Colonic mucosa (tissue), 4 donors: ENCODE results near the gene MAT1A. TPM values are rescaled to one million over a fixed set of nuclear protein-coding genes. Genes with fewer than 3 reads are reported as not detected.

ENCODE experiments used
- DNase-seq: peaks from one replicate; pipeline ENCODE4 v3.0.0-alpha.2; 2020
- H3K27ac ChIP-seq: fragments of 200-600 bp; one replicate; pipeline ENCODE4 v1.8.0; 2021
- H3K27me3 ChIP-seq: fragments of 200-600 bp; one replicate; pipeline ENCODE4 v1.8.0; 2021
- H3K36me3 ChIP-seq: fragments of 200-600 bp; one replicate; pipeline ENCODE4 v1.8.0; 2021
- H3K4me1 ChIP-seq: fragments of 200-600 bp; one replicate; pipeline ENCODE4 v1.8.0; 2021; ENCODE audit warnings: mild to moderate bottlenecking
- H3K4me3 ChIP-seq: fragments of 200-600 bp; one replicate; pipeline ENCODE4 v1.8.0; 2021
- H3K9ac ChIP-seq, 2 donors: one replicate each; pipeline ENCODE4 v1.7.0; 2013; ENCODE audit warnings: control low read depth in 2 of 2, low read depth in 2 of 2, low read length in 2 of 2
- H3K9me3 ChIP-seq: fragments of 200-600 bp; one replicate; pipeline ENCODE4 v1.8.0; 2021
- CTCF ChIP-seq: fragments of 200-600 bp; IDR thresholded peaks from one replicate; pipeline ENCODE4 v1.8.0; 2022; ENCODE audit warnings: antibody characterized with exemption, mild to moderate bottlenecking
- intact Hi-C: fragments of 100-400 bp; cut with DNase I; formaldehyde crosslinking; loops from one replicate; pipeline ENCODE4 v1.14.1; 2022
- total RNA-seq, 2 donors: library from RNA; stranded (reverse); fragmentation: NEBNext Ultra II Directional in 1 of 2; extraction: Animal tissue kit (Norgen Biotek cat#: 25700) in 1 of 2; gene quantifications; one replicate each; pipeline ENCODE4 v1.2.1, GENCODE V29; 2021
- donor health status: healthy.
- donor health status: DM: no; HTN: no; CAD: no.
- donor health status: DM: no; HTN: no; CAD: no.

MAT1A gene
- total RNA-seq, 2 donors from 2014 or later = 1.4 to 1.8 TPM

DNA sequence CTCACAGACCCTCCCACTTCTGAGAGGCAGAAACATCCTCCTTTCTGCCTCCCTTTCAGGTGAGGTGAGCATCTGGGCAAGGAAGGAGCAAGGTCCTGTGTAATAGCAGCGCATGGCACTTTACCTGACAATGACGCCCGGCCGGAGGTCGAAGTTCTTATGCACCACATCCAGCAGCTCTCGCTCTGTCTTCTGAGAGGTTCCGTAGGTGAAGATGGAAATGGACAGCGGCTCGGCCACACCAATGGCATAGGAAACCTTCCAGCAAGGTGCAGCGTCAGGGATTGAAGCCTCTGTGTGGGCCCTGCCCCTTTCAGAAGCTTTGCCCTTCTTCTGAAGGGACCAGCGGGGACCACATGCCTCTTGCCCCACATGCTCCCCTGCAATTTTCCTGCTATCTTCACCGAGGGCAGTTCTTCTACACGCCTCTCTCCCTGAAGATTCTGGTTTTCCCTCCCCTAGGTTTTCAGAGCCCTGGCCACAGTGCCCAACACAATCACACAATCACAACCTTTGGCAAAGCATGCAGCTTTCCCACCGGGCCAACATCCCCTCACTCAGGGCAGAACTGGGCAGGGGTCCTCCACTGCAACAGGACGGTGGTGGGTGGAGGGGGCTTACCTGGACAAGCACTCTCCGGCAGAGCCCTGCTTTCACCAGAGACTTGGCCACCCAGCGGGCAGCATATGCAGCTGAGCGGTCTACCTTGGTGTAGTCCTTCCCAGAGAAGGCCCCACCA, 14.9 kb downstream of the MAT1A start:
- H3K9me3 ChIP-seq = no peaks in the 10 kb centered on the region
- DNase-seq = peak; percentile 13
- no peak for TF ChIP-seq CTCF
- no peaks in the 10 kb centered on the region for H3K27me3 ChIP-seq
- H3K4me3 ChIP-seq = no peak overlapping the region
- no peaks in the 10 kb centered on the region for H3K4me1 ChIP-seq
- no peak overlapping the region for H3K9ac ChIP-seq
- H3K36me3 ChIP-seq = no peaks in the 10 kb centered on the region
- intact Hi-C loops = no loop called here
- H3K27ac ChIP-seq = no peak overlapping the region

DNA sequence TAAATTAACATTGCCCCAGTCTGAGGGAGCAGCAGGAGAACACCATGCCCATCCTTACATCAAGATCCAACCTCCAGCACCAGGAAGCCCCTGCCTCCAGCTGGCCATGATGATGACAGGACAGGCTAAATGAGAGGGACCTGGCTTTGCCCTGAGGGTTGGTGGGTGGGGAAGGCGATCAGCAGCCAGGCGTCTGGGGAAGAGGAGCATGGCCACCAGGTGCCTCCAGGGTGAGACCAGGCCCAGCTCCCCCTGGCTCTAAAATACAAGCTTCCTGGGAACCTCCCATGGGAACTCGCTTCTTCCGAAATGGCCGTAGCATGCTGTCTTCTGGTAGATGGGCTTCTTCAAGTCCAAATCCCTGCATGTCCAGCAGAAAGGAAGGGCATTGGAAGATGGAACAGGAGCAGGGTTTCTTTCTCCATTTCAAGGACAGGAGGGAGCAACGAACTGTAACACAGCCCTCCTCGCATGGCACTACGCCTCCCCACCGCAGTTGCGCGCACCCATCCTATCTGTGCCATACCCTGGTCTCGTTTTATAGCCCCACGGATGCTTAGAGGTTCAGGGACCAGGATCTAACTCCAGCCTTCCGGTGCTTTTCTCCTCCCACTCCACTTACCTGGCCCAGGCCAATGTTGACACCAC, 15.8 kb downstream of the MAT1A start:
- Histone ChIP-seq H3K27me3 (no peaks in the 10 kb centered on the region), H3K27ac (no peak overlapping the region), H3K36me3 (no peaks in the 10 kb centered on the region), H3K9me3 (no peaks in the 10 kb centered on the region), H3K4me1 (no peaks in the 10 kb centered on the region), H3K4me3 (no peak overlapping the region), H3K9ac (no peak overlapping the region)
- no peak for TF ChIP-seq CTCF
- no peak for DNase-seq
- intact Hi-C loops = no loop called here

GRCh38 chr10:80272793-80273522, 16.5 kb downstream of the MAT1A start:
- Histone ChIP-seq H3K4me3 (no peak overlapping the region), H3K4me1 (no peaks in the 10 kb centered on the region), H3K36me3 (no peaks in the 10 kb centered on the region), H3K27me3 (no peaks in the 10 kb centered on the region), H3K9ac (no peak overlapping the region), H3K9me3 (no peaks in the 10 kb centered on the region), H3K27ac (no peak overlapping the region)
- intact Hi-C loops = no loop called here
- no peak for TF ChIP-seq CTCF
- no peak for DNase-seq

DNA sequence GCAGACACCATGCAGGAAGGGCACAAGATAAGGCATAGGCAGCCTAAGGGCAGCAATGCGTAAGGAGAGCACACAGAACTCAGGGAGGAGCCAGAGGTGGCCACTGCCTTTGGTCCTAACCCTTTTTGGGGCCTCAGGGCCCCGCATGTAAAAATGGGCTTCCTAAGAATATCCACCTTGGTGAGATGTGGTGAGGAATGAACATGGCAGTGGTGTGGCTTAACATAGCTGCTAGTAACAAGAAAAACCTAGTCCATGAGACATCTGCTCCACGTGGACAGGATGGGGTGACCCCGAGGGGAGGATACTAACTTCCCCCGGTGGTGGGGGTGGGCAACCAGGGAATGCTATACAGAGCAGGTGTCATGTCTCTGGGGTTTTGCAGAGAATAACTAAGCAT, 18.0 kb downstream of the MAT1A start:
- Histone ChIP-seq H3K27me3 (no peaks in the 10 kb centered on the region), H3K9ac (no peak overlapping the region), H3K27ac (no peak overlapping the region), H3K4me3 (no peak overlapping the region), H3K4me1 (no peaks in the 10 kb centered on the region), H3K36me3 (no peaks in the 10 kb centered on the region), H3K9me3 (no peaks in the 10 kb centered on the region)
- intact Hi-C loops = no loop called here
- no peak for DNase-seq
- no peak for TF ChIP-seq CTCF

- Histone ChIP-seq H3K9me3 (no peaks in the 10 kb centered on the region), H3K27me3 (no peaks in the 10 kb centered on the region)
- intact Hi-C loops = no loop called here
Observed at GRCh38 chr10:80270887-80271286, 18.6 kb downstream of the MAT1A start.

More at GRCh38 chr10:80270887-80271286, 18.6 kb downstream of the MAT1A start:
- no peak overlapping the region for H3K9ac ChIP-seq
- TF ChIP-seq CTCF = no peak
- no peak for DNase-seq
- no peak overlapping the region for H3K4me3 ChIP-seq
- no peak overlapping the region for H3K27ac ChIP-seq
- no peaks in the 10 kb centered on the region for H3K36me3 ChIP-seq
- H3K4me1 ChIP-seq = no peaks in the 10 kb centered on the region
